A673 (cell line): ENCODE data around the gene MORN1. TPM values are rescaled to one million over a fixed set of nuclear protein-coding genes. Genes with fewer than 3 reads are reported as not detected.

Source experiments
- BruUV-seq: library from RNA; stranded (reverse); fragments of 400-500 nt; replicated peaks from 2 replicates; lab custom pipeline; 2021; lab: Mats Ljungman, UMichigan
- CTCF ChIA-PET: fragments of 300-600 bp; sonication (Branson Sonifier 250); formaldehyde crosslinking; loops from one replicate; lab custom pipeline; 2022; ENCODE audit warnings: antibody characterized with exemption; lab: Charles Lee
- POLR2A ChIA-PET: fragments of 300-600 bp; sonication (Branson Sonifier 250); formaldehyde crosslinking; loops from one replicate; lab custom pipeline; 2022; ENCODE audit warnings: antibody characterized with exemption; ENCODE audit not compliant: low non-redundant PET; lab: Charles Lee
- DNase-seq: peaks from one replicate; pipeline ENCODE4 v3.0.0-alpha.2; 2015; ENCODE audit warnings: low spot score
- H3K27ac ChIP-seq: fragments of 200-600 bp; sonication (generic); 2 replicates; pipeline ENCODE4 v1.5.1; 2016; ENCODE audit warnings: mixed run types, low read depth, mild to moderate bottlenecking, mixed read lengths, antibody characterized with exemption, low read length; ENCODE audit not compliant: poor library complexity, severe bottlenecking
- H3K27me3 ChIP-seq: fragments of 200-600 bp; sonication (generic); replicated peaks from 2 replicates; pipeline ENCODE4 v1.6.1; 2017; ENCODE audit warnings: mixed run types, low read depth, mild to moderate bottlenecking, mixed read lengths, antibody characterized with exemption, low read length; ENCODE audit not compliant: insufficient read depth, poor library complexity
- H3K36me3 ChIP-seq: fragments of 200-600 bp; sonication (generic); 2 replicates; pipeline ENCODE4 v1.6.1; 2016; ENCODE audit warnings: mixed run types, mild to moderate bottlenecking, mixed read lengths, antibody characterized with exemption, low read length; ENCODE audit not compliant: insufficient read depth, poor library complexity, severe bottlenecking
- H3K4me1 ChIP-seq: fragments of 200-600 bp; sonication (generic); 2 replicates; pipeline ENCODE4 v1.6.1; 2017; ENCODE audit warnings: mixed run types, mild to moderate bottlenecking, mixed read lengths, antibody characterized with exemption, low read length; ENCODE audit not compliant: insufficient read depth, poor library complexity, severe bottlenecking
- H3K4me3 ChIP-seq: fragments of 200-600 bp; sonication (generic); 2 replicates; pipeline ENCODE4 v1.5.1; 2016; ENCODE audit warnings: low read depth, mixed run types, mild to moderate bottlenecking, mixed read lengths, low read length; ENCODE audit not compliant: poor library complexity, severe bottlenecking
- H3K9me3 ChIP-seq: fragments of 200-600 bp; sonication (generic); 2 replicates; pipeline ENCODE4 v1.6.1; 2016; ENCODE audit warnings: mixed run types, low read depth, mild to moderate bottlenecking, mixed read lengths, antibody characterized with exemption, low read length; ENCODE audit not compliant: poor library complexity, severe bottlenecking
- EZH2 ChIP-seq: fragments of 200-600 bp; sonication (generic); IDR thresholded peaks from 2 replicates; pipeline ENCODE4 v1.6.1; 2017; ENCODE audit warnings: borderline replicate concordance, low read depth, mild to moderate bottlenecking, mixed read lengths, antibody characterized with exemption, low read length; ENCODE audit not compliant: poor library complexity, severe bottlenecking
- intact Hi-C: fragments of 100-400 bp; cut with micrococcal nuclease; formaldehyde crosslinking; loops from one replicate; pipeline ENCODE4 v1.10.0; 2022; ENCODE audit not compliant: unreplicated experiment
- total RNA-seq: library from RNA; stranded (reverse); gene quantifications from 2 replicates; pipeline ENCODE4 v1.2.3, GENCODE V29; 2021
- TF ChIP-seq, protein P1 (sequence below): fragments of 300-800, 200-600 bp; sonication (generic); conservative IDR thresholded peaks from 2 replicates; pipeline ENCODE4 v1.5.1; 2017; ENCODE audit warnings: low read depth, mild to moderate bottlenecking, antibody characterized with exemption, low read length, moderate library complexity, mixed read lengths

Gene MORN1
- total RNA-seq, 1 experiment from 2014 or later: 24.7 TPM

DNA sequence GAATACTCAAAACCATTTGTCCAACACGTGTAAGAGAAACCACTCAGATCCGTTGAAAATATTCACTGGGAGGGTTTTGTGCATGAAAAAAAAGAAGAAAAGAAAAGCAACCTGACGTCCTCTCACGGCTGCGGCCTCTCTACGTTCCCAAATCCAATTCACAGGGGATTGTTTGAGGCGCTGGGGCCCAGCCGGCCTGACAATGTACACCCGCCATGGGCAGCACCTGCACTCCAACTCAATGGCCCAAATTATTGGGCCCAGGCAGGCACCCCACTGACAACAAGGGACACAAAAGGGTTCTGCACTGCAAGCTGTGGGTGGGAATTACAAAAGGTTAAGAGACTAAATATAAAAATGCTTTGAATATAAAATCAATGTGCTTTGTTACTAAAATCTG, 41.5 kb downstream of the MORN1 start:
- intact Hi-C loops: no loop called here
- no peaks in the 10 kb centered on the region for H3K9me3 ChIP-seq
- no TSS peak for BruUV-seq
- no peak overlapping the region for H3K27ac ChIP-seq
- no peak for TF ChIP-seq EZH2
- TF ChIP-seq, protein P1, sequence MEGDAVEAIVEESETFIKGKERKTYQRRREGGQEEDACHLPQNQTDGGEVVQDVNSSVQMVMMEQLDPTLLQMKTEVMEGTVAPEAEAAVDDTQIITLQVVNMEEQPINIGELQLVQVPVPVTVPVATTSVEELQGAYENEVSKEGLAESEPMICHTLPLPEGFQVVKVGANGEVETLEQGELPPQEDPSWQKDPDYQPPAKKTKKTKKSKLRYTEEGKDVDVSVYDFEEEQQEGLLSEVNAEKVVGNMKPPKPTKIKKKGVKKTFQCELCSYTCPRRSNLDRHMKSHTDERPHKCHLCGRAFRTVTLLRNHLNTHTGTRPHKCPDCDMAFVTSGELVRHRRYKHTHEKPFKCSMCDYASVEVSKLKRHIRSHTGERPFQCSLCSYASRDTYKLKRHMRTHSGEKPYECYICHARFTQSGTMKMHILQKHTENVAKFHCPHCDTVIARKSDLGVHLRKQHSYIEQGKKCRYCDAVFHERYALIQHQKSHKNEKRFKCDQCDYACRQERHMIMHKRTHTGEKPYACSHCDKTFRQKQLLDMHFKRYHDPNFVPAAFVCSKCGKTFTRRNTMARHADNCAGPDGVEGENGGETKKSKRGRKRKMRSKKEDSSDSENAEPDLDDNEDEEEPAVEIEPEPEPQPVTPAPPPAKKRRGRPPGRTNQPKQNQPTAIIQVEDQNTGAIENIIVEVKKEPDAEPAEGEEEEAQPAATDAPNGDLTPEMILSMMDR: no peak
- ChIA-PET CTCF (no interaction called here), POLR2A (no interaction called here)
- no peak for DNase-seq
- H3K4me3 ChIP-seq: no peak overlapping the region
- H3K36me3 ChIP-seq: no peaks in the 10 kb centered on the region
- H3K4me1 ChIP-seq: no peaks in the 10 kb centered on the region
- H3K27me3 ChIP-seq: no peaks in the 10 kb centered on the region

DNA sequence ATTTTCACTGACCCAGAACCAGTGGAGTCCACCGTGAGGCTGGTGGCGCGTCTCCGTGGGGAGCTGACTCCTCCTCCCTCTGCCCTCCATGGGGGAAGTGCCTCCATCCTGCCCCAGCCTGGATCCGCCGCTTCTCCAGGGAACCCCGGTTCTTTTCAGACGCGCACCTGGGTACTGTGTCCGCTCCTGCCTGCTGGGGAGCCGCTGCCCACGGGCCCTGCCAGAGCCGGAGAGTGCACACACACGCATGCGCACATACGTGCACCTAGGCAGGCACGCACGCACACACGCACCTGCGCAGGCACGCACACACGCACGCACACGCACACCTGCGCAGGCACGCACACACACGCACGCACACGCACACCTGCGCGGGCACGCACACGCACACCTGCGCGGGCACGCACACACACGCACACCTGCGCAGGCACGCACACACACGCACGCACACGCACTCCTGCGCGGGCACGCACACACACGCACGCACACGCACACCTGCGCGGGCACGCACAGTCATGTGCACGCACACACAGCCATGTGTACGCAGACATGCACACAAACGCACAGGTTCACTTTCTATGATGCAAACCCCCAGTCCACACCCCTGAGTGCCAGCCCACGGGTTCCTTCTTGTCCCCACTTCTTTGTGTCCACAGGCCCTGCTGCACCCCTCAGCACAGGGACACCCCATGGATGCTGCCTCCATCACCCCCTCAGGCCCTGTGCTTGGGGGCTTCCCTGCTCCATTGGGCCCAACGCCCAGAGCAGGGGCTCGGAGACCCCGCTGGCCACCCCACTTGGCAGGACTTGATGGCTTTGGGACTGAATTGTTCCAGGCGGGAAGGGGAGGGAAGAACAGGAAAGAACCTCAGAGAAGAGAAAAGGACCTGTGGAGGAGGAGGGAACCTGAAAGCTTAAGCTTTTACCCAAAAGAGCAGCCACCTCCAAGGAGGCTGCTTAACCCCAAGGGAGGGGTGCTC, 42.7 kb downstream of the MORN1 start:
- DNase-seq: no peak
- H3K36me3 ChIP-seq: no peaks in the 10 kb centered on the region
- POLR2A ChIA-PET: no interaction called here
- H3K27me3 ChIP-seq: no peaks in the 10 kb centered on the region
- H3K9me3 ChIP-seq: no peaks in the 10 kb centered on the region
- H3K4me1 ChIP-seq: no peaks in the 10 kb centered on the region
- no peak for TF ChIP-seq EZH2
- TF ChIP-seq, protein P1: no peak
- H3K4me3 ChIP-seq: no peak overlapping the region
- no peak overlapping the region for H3K27ac ChIP-seq
- intact Hi-C loops: no loop called here
- CTCF ChIA-PET: no interaction called here
- BruUV-seq: no TSS peak

DNA sequence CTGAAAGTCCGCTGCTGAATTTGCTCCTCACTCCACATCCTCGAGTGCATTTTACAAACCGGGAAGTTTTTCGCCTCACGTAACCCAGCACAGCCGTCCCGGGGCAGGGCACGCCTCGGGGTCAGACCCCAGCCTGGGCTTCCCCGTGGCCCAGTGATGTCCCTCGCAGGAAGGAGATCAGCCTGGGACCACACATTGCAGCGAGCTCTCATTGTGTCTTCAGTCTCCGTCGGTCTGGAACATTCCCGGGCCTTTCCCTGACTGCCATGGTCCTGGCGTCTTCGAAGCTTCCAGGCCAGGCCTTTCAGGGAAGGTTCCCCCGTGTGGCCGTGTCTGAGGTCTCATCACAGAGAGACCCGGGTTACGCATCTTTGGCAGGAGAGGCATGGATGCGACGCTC, 43.5 kb downstream of the MORN1 start:
- POLR2A ChIA-PET: no interaction called here
- TF ChIP-seq, protein P1: no peak
- no peak for TF ChIP-seq EZH2
- no peak for DNase-seq
- Histone ChIP-seq H3K9me3 (no peaks in the 10 kb centered on the region), H3K27ac (no peak overlapping the region), H3K36me3 (no peaks in the 10 kb centered on the region), H3K4me3 (no peak overlapping the region), H3K27me3 (no peaks in the 10 kb centered on the region), H3K4me1 (no peaks in the 10 kb centered on the region)
- no TSS peak for BruUV-seq
- CTCF ChIA-PET: no interaction called here
- intact Hi-C loops: no loop called here
